Activated T-cell treated with anti-CD3 and anti-CD28 coated beads, Interleukin-2, amount 50 U/mL, for 24 hours (primary cell): ENCODE data around the gene ECHDC1.

ENCODE experiments used
- DNase-seq: peaks from one replicate; pipeline ENCODE4 v3.0.0-alpha.2; 2020
- H3K27ac Mint-ChIP-seq: 2 replicates; pipeline ENCODE4 v1.8.0; 2020; ENCODE audit warnings: mild to moderate bottlenecking, mixed read lengths
- H3K27me3 Mint-ChIP-seq: 2 replicates; pipeline ENCODE4 v1.8.0; 2020; ENCODE audit warnings: mixed read lengths
- H3K36me3 Mint-ChIP-seq: 2 replicates; pipeline ENCODE4 v1.8.0; 2020; ENCODE audit warnings: low read depth, mixed read lengths
- H3K4me1 Mint-ChIP-seq: 2 replicates; pipeline ENCODE4 v1.8.0; 2020; ENCODE audit warnings: low read depth, mixed read lengths
- H3K4me3 Mint-ChIP-seq: 2 replicates; pipeline ENCODE4 v1.8.0; 2020; ENCODE audit warnings: mild to moderate bottlenecking, moderate library complexity, mixed read lengths
- H3K9me3 Mint-ChIP-seq: 2 replicates; pipeline ENCODE4 v1.8.0; 2020; ENCODE audit warnings: mixed read lengths

Gene ECHDC1

DNA sequence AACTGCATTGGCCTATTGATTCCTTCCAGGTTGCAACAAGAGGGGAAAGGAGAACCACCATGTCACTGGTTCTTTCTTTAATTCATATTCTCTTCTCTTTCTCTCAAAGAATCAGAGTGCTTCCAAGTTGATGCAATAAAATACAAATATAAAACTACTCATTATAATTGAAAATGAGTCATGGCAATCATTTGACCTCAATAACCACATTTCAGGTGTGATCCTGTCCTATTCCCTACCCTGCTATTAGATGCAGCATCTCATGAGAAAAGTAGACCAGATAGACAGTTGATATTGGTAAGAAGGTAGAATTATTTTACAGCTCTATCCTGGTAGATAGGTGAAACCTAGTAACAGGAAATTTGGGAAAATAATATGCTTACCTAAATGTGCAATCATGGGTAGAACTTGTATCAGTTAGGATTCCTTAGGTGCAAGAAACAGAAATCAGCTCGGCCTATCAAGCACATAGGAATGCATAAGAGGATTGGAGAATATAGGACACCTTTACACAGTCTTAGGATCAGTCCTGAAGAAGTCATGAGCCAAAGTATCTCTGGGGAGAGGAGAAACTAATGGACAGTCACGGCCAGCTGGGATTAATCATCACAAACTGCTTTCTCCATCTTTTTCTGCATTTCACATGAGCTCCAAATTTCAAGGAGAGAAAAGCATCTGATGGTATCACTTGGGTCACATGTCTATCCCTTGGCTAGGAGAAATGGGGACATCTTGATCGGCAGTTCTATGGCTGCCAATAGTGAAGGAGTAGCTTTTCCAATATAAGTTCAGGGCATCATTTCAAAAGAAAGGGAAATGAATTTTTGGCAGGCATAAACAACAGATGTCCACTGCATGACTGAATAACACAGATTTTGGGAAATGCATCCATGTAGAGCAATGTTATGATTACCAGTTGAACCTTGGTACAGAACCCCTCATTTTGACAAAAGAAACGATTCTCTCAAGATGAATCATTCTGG is 96.0 kb downstream of the ECHDC1 start:
- Mint-ChIP-seq H3K36me3 (no peaks in the 10 kb centered on the region), H3K27ac (no peak overlapping the region), H3K4me3 (no peak overlapping the region), H3K4me1 (no peaks in the 10 kb centered on the region), H3K27me3 (peaks cover 16% of the 10 kb centered on the region), H3K9me3 (no peaks in the 10 kb centered on the region)
- DNase-seq = no peak

DNA sequence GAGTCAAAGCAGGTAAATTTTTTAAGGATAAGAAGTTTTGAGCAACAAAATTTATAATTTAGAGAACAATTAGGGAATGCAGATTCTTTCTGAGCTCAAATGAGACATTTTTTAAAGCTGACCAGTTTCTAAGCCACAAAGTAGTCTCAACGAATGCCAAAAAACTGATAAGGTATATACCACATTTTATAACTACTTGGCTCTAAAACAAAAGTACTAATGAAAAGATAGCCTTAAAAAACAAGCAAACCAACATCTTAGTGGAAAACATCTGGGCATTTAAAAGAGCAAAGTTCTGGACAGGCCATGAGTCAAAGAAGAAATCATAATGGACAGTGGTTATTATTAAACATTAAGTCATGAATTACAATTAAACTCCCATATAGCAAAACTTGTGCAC is 99.9 kb downstream of the ECHDC1 start:
- H3K4me1 Mint-ChIP-seq = no peaks in the 10 kb centered on the region
- H3K9me3 Mint-ChIP-seq = no peaks in the 10 kb centered on the region
- DNase-seq = no peak

More for the DNA sequence above, 99.9 kb downstream of the ECHDC1 start:
- H3K36me3 Mint-ChIP-seq = no peaks in the 10 kb centered on the region
- H3K27ac Mint-ChIP-seq = no peak overlapping the region
- peaks cover 25% of the 10 kb centered on the region for H3K27me3 Mint-ChIP-seq
- H3K4me3 Mint-ChIP-seq = no peak overlapping the region
